GM21423 (cell line): ENCODE results near the gene CUX1.

ENCODE experiments used
- ATAC-seq: cut with Tn5 transposase; IDR thresholded peaks from one replicate; pipeline ENCODE4 v1.9.1; 2021; ENCODE audit warnings: mild to moderate bottlenecking, moderate library complexity; ENCODE audit not compliant: unreplicated experiment

Gene CUX1, protein sequence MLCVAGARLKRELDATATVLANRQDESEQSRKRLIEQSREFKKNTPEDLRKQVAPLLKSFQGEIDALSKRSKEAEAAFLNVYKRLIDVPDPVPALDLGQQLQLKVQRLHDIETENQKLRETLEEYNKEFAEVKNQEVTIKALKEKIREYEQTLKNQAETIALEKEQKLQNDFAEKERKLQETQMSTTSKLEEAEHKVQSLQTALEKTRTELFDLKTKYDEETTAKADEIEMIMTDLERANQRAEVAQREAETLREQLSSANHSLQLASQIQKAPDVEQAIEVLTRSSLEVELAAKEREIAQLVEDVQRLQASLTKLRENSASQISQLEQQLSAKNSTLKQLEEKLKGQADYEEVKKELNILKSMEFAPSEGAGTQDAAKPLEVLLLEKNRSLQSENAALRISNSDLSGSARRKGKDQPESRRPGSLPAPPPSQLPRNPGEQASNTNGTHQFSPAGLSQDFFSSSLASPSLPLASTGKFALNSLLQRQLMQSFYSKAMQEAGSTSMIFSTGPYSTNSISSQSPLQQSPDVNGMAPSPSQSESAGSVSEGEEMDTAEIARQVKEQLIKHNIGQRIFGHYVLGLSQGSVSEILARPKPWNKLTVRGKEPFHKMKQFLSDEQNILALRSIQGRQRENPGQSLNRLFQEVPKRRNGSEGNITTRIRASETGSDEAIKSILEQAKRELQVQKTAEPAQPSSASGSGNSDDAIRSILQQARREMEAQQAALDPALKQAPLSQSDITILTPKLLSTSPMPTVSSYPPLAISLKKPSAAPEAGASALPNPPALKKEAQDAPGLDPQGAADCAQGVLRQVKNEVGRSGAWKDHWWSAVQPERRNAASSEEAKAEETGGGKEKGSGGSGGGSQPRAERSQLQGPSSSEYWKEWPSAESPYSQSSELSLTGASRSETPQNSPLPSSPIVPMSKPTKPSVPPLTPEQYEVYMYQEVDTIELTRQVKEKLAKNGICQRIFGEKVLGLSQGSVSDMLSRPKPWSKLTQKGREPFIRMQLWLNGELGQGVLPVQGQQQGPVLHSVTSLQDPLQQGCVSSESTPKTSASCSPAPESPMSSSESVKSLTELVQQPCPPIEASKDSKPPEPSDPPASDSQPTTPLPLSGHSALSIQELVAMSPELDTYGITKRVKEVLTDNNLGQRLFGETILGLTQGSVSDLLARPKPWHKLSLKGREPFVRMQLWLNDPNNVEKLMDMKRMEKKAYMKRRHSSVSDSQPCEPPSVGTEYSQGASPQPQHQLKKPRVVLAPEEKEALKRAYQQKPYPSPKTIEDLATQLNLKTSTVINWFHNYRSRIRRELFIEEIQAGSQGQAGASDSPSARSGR (N-terminal part only)

DNA sequence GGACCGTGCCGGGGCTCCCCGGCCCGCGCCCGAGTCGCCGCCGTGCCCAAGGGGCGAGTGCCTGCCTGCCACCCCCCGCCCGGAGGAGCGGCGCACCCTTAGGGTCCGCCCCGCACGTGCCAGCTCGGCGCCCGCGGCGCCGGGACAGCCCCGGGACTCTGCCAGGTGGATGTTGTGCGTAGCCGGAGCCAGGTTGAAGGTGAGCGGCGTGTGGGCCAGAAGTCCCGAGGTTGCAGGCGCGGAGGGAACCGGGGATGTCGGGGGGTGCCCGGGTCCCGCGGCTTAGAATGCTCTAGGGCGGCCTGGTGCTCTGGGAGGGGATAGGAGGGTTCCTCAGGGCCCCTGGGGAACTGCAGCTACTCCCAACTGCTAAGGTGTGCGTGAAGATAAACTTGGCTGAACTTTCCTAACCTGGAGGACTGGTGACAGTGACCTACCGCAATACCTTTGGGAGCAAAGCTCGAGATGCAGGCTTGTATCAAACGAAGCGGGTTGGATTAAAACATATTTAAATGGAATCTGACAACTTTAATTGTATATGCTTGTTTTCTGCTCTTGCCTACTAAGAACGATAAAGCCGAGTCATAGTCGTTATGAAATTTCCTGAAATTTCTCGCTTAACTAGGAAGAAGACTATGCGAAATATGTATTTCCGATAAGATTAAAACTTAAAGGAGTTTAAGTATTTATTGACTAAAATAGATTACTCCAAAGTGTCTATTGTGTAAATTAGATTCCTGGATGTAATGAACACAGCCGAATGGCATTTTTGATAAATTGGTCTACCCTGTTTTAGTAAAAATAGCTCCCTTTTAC, at the start of gene CUX1:
CUX1 (plus strand) TSS at position 156 of the 816 bp plus-strand sequence; CDS start at position 170, 14 bp downstream.
- no peak for ATAC-seq

- no peak for ATAC-seq
Measured at GRCh38 chr7:101768280-101768679, 49.1 kb upstream of the CUX1 start.

- no peak for ATAC-seq
Measured at GRCh38 chr7:101770466-101770865, 47.0 kb upstream of the CUX1 start.

GRCh38 chr7:101772508-101773211, 44.8 kb upstream of the CUX1 start:
- no peak for ATAC-seq

GRCh38 chr7:101775181-101775580, 42.2 kb upstream of the CUX1 start:
- ATAC-seq = no peak

DNA sequence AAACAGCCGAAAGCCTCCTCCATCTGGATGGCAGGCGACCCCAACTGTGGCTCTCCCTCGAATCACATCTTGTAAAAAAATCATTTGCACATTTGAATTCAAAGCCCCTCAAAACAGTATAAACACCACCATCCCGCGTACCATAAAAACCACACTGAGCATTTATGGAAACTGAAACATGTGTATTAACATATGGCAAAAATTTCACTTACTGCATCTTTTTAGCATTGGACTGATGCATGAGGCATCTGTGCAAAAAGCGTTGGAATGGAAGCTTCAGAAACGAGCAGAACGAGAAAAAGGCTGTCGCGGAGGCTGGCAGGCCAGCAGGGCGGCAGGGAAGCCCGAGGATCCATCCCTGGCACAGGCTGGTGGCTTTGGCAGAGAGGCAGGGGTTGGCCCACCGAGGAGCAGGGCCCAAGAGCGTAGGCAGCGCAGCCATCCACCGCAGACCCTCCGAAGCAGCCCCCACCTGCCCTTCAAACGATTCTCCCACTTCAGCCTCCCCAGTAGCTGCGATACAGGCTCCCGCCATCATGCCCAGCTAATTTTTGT, 39.3 kb upstream of the CUX1 start:
- ATAC-seq = no peak

DNA sequence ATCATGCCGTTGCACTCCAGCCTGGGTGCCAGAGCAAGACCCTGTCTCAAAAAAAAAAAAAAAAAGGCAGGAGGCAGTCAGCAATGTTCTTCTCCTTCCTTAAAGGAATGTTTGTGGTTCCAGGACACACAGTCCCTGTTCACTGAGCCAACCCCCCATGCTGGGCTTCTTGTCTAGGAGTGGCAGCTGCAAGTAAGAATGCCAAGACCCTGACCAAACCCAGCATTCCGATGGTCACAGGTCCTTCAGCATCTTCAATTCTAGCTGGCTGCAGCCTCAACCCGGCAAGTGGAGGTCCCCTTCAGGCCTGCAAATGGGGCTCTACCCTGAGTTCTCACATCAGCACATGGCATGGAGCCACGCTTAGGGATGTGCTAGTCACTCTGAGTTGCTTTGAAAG, 38.2 kb upstream of the CUX1 start:
- ATAC-seq = no peak

- ATAC-seq = no peak
Measured at GRCh38 chr7:101780281-101780680, 37.1 kb upstream of the CUX1 start.

DNA sequence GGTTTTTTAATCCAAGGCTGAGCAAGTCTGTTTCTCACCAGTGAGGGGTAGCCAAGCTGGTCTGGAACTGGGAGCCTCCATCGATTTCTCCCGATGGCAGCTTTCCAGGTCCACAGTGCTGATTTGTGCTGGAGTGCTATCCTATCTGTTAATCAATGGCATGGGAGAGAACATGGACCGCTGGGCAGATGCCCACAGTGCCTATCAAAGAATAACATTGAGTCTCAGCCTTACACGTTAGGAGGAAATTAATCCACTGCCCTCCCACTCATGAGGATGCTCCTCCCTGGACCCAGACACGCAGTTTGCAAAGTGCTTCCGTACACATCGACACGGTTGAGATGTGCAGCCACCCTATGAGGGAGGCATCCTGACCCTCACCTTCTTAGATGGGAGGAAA, 36.0 kb upstream of the CUX1 start:
- ATAC-seq = no peak

GRCh38 chr7:101782476-101782875, 35.0 kb upstream of the CUX1 start:
- ATAC-seq = no peak

GRCh38 chr7:101782896-101783295, 34.5 kb upstream of the CUX1 start:
- ATAC-seq = no peak

DNA sequence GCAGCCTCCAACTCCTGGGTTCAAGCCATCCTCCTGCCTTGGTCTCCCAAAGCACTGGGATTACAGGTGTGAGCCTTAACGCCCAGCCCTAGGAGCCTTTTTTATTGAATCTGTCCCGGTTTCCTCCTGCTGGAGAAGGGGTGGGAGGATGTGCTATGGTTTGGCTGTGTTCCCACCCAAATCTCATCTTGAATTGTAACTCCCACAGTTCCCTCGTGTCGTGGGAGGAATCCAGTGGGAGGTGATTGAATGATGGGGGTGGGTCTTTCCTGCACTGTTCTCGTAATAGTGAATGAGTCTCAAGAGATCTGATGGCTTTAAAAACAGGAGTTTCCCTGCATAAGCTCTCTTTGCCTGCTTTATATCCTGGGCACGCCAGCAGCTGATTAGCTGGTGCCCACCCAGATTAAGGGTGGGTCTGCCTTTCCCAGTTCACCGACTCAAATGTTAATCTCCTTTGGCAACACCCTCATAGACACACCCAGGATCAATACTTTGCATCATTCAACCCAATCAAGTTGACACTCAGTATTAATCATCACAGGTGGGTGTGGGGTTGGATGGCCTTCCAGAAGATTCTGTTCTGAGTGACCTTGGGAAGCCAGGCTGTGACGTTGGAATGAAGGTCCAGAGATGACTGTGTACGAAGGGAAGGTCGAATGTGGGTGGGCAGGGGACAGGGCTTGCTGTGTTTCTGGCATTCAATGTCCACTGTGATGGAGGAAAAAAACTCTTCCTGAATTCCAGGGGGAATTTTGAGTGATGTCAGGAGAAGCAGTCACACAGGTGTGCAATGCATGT, 33.8 kb upstream of the CUX1 start:
- ATAC-seq = no peak

DNA sequence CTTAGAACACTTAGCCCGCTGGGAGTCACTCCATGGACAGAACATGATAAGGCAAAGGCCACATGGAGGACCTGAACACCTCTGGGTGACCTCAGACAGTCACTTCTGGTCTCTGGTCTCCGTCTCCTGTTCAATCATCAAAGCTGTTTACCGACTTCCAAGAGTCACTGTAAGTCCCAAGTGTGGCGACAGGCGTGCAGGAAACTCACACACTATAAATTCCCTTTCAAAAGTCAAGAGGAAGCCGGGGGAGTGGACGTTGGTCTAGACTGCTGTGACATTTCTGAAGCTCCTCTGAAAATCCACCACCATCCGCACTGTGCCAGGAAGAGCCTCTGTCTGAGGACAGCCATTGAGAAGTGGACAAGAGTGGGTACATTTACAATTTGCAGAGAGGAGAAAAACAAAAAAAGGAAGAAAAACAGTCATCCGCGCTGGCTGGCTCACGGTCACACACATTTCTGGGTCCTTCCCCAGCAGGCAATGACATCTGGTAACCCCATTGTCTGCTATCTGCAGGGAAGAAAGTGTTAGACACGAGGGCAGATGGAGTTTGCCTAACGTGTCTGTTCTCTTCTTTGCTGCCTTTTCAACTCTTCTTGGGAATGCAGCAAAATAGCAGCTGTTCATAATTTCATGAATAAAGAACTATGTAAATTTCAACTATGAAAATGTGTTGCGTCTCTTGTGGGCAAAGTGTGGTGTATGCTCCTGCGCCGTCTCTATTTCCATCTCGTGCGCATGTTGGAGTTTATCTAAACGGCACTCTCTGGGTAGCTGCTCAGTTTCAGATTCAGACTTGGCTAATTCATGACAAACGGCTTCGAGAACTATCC, 32.9 kb upstream of the CUX1 start:
- ATAC-seq = no peak

GRCh38 chr7:101787864-101788263, 29.6 kb upstream of the CUX1 start:
- no peak for ATAC-seq

- ATAC-seq = no peak
Measured at GRCh38 chr7:101788517-101788916, 28.9 kb upstream of the CUX1 start.

- no peak for ATAC-seq
Measured at GRCh38 chr7:101790566-101791293, 26.7 kb upstream of the CUX1 start.
